GM23338 (cell line): ENCODE measurements around the gene MIOS. TPM values are rescaled to one million over a fixed set of nuclear protein-coding genes. Genes with fewer than 3 reads are reported as not detected.

Source experiments
- ATAC-seq: fragments of 200-7000 bp; cut with Tn5 transposase; 3 replicates; pipeline ENCODE4 v1.9.1; 2020
- DNase-seq: peaks from one replicate; pipeline ENCODE4 v3.0.0-alpha.2; 2015; ENCODE audit warnings: low spot score
- H2AFZ ChIP-seq: fragments of 200-600 bp; sonication (generic); 2 replicates; pipeline ENCODE4 v1.8.0; 2016; ENCODE audit warnings: antibody characterized with exemption, mild to moderate bottlenecking, moderate library complexity
- H3F3A ChIP-seq: fragments of 200-600 bp; sonication (generic); replicated peaks from 2 replicates; pipeline ENCODE4 v1.8.0; 2017; ENCODE audit warnings: antibody characterized with exemption, mixed run types, low read depth
- H3K27ac ChIP-seq: fragments of 200-600 bp; sonication (generic); 2 replicates; pipeline ENCODE4 v1.6.1; 2016; ENCODE audit warnings: low read depth
- H3K27me3 ChIP-seq: fragments of 200-600 bp; sonication (generic); 2 replicates; pipeline ENCODE4 v1.8.0; 2016; ENCODE audit warnings: mild to moderate bottlenecking, mixed run types, moderate library complexity; ENCODE audit not compliant: insufficient read depth
- H3K36me3 ChIP-seq: fragments of 200-600 bp; sonication (generic); 2 replicates; pipeline ENCODE4 v1.8.0; 2016; ENCODE audit warnings: mild to moderate bottlenecking; ENCODE audit not compliant: insufficient read depth
- H3K4me1 ChIP-seq: fragments of 200-600 bp; sonication (generic); 2 replicates; pipeline ENCODE4 v1.8.0; 2016; ENCODE audit warnings: mild to moderate bottlenecking, moderate library complexity; ENCODE audit not compliant: insufficient read depth
- H3K4me2 ChIP-seq: fragments of 200-600 bp; sonication (generic); 2 replicates; pipeline ENCODE4 v1.7.1; 2017; ENCODE audit warnings: mixed run types
- H3K4me3 ChIP-seq: fragments of 200-600 bp; sonication (generic); 2 replicates; pipeline ENCODE4 v1.6.1; 2016; ENCODE audit warnings: mixed run types
- H3K79me2 ChIP-seq: fragments of 200-600 bp; sonication (generic); replicated peaks from 2 replicates; pipeline ENCODE4 v1.8.0; 2017; ENCODE audit warnings: mild to moderate bottlenecking; ENCODE audit not compliant: insufficient read depth
- H3K9me2 ChIP-seq: fragments of 200-600 bp; sonication (generic); 2 replicates; pipeline ENCODE4 v1.8.0; 2017; ENCODE audit not compliant: insufficient read depth
- H4K20me1 ChIP-seq: fragments of 200-600 bp; sonication (generic); replicated peaks from 2 replicates; pipeline ENCODE4 v1.8.0; 2017; ENCODE audit warnings: mild to moderate bottlenecking; ENCODE audit not compliant: insufficient read depth
- H3K27ac Mint-ChIP-seq: 2 replicates; pipeline ENCODE4 v1.8.0; 2020; ENCODE audit warnings: inconsistent platforms, mild to moderate bottlenecking, moderate library complexity, mixed read lengths
- H3K27me3 Mint-ChIP-seq: 3 replicates; pipeline ENCODE4 v1.8.0; 2022; ENCODE audit warnings: low read depth, mild to moderate bottlenecking, moderate library complexity, mixed read lengths, inconsistent platforms; ENCODE audit not compliant: insufficient read depth, poor library complexity
- H3K36me3 Mint-ChIP-seq: 3 replicates; pipeline ENCODE4 v1.8.0; 2021; ENCODE audit warnings: low read depth, mild to moderate bottlenecking, inconsistent platforms, moderate library complexity, mixed read lengths
- H3K4me1 Mint-ChIP-seq: 3 replicates; pipeline ENCODE4 v1.8.0; 2020; ENCODE audit warnings: mild to moderate bottlenecking, inconsistent platforms, mixed read lengths
- H3K4me3 Mint-ChIP-seq: 3 replicates; pipeline ENCODE4 v1.8.0; 2021; ENCODE audit warnings: moderate library complexity, mild to moderate bottlenecking, inconsistent platforms, mixed read lengths
- H3K9me3 Mint-ChIP-seq: 3 replicates; pipeline ENCODE4 v1.8.0; 2020; ENCODE audit warnings: moderate library complexity, mild to moderate bottlenecking, inconsistent platforms, mixed read lengths
- CREB1 ChIP-seq: fragments of 250-450 bp; sonication (Bioruptor Pico); IDR thresholded peaks from 2 replicates; pipeline ENCODE4 v1.5.0; 2020; ENCODE audit warnings: low read depth, mild to moderate bottlenecking, moderate library complexity
- CTCF ChIP-seq, 2 experiments: fragments of 200-600 bp in 1 of 2; sonication (generic) in 1 of 2; conservative IDR thresholded peaks; 2 replicates each; pipeline versions ENCODE4 v1.5.1 to v1.6.1; 2016 to 2017; ENCODE audit warnings: antibody characterized with exemption in 2 of 2, low read depth in 2 of 2, mild to moderate bottlenecking in 2 of 2, moderate library complexity in 1 of 2
- ETS1 ChIP-seq: IDR thresholded peaks from 2 replicates; pipeline ENCODE4 v1.6.1; 2016; ENCODE audit warnings: antibody characterized with exemption
- EZH2 ChIP-seq: fragments of 200-600 bp; sonication (generic); IDR thresholded peaks from one replicate; pipeline ENCODE4 v1.8.0; 2017; ENCODE audit warnings: antibody characterized with exemption, mild to moderate bottlenecking, low read depth; ENCODE audit not compliant: unreplicated experiment
- EZH2phosphoT487 ChIP-seq: fragments of 200-600 bp; sonication (generic); IDR thresholded peaks from one replicate; pipeline ENCODE4 v1.8.1; 2018; ENCODE audit warnings: antibody characterized with exemption; ENCODE audit not compliant: unreplicated experiment
- JUNB ChIP-seq: IDR thresholded peaks from one replicate; pipeline ENCODE4 v1.6.1; 2016; ENCODE audit warnings: antibody characterized with exemption; ENCODE audit not compliant: unreplicated experiment
- NANOG ChIP-seq: IDR thresholded peaks from 2 replicates; pipeline ENCODE4 v1.6.1; 2016; ENCODE audit warnings: antibody characterized with exemption, borderline replicate concordance
- POLR2AphosphoS5 ChIP-seq: IDR thresholded peaks from 2 replicates; pipeline ENCODE4 v1.6.1; 2016; ENCODE audit warnings: antibody characterized with exemption, low read depth
- REST ChIP-seq: IDR thresholded peaks from one replicate; pipeline ENCODE4 v1.6.1; 2018; ENCODE audit warnings: antibody characterized with exemption; ENCODE audit not compliant: unreplicated experiment
- STAT1 ChIP-seq: IDR thresholded peaks from one replicate; pipeline ENCODE4 v1.6.1; 2016; ENCODE audit warnings: antibody characterized with exemption; ENCODE audit not compliant: unreplicated experiment
- ZNF114 ChIP-seq: fragments of 250-450 bp; sonication (Bioruptor Pico); IDR thresholded peaks from 2 replicates; pipeline ENCODE4 v1.5.0; 2020; ENCODE audit warnings: mild to moderate bottlenecking, moderate library complexity
- ZNF331 ChIP-seq: fragments of 250-450 bp; sonication (Bioruptor Pico); IDR thresholded peaks from 2 replicates; pipeline ENCODE4 v1.5.0; 2020; ENCODE audit warnings: low read depth, mild to moderate bottlenecking, moderate library complexity
- ZNF462 ChIP-seq: fragments of 250-450 bp; sonication (Bioruptor Pico); IDR thresholded peaks from 2 replicates; pipeline ENCODE4 v1.5.0; 2020; ENCODE audit warnings: mild to moderate bottlenecking, moderate library complexity
- polyA plus RNA-seq: library from polyadenylated mRNA; unstranded; fragments of >200 nt; fragmentation: Nextera tagmentation; extraction: Ambion mirVana; gene quantifications from 2 replicates; pipeline ENCODE4 v1.2.1, GENCODE V29; 2016
- total RNA-seq: library from RNA; depleted of rRNA; stranded (reverse); fragments of >200 nt; shearing (Covaris generic); gene quantifications from 2 replicates; pipeline ENCODE4 v1.2.3, GENCODE V29; 2014

The MIOS gene
- total and polyA plus RNA-seq, 2 experiments from 2014 or later = 13.1 to 85.7 TPM

GRCh38 chr7:7583731-7584130 is 17.0 kb downstream of the MIOS start (continued):
- TF ChIP-seq CREB1 (CRISPR knock-in tag) = no peak

GRCh38 chr7:7584653-7585052 is 18.0 kb downstream of the MIOS start:
- H3K27me3 ChIP-seq = no peaks in the 10 kb centered on the region
- peaks cover 9% of the 10 kb centered on the region for H3K4me1 Mint-ChIP-seq
- H3K9me2 ChIP-seq = no peaks in the 10 kb centered on the region
- H3K27me3 Mint-ChIP-seq = no peaks in the 10 kb centered on the region
- H3K4me2 ChIP-seq = no peak overlapping the region
- no peak overlapping the region for H3K27ac Mint-ChIP-seq
- no peaks in the 10 kb centered on the region for H3K4me1 ChIP-seq
- no peaks in the 10 kb centered on the region for H4K20me1 ChIP-seq
- no peaks in the 10 kb centered on the region for H3K9me3 Mint-ChIP-seq
- DNase-seq = no peak
- no peak overlapping the region for H3K4me3 Mint-ChIP-seq
- peaks cover 12% of the 10 kb centered on the region; the same call in 2 of the 3 replicates for H3K36me3 Mint-ChIP-seq
- no peak overlapping the region for H2AFZ ChIP-seq
- H3K79me2 ChIP-seq = peaks cover 6% of the 10 kb centered on the region; the same call in 1 of the 2 replicates
- ATAC-seq = no peak
- H3K27ac ChIP-seq = no peak overlapping the region
- no peak overlapping the region for H3K4me3 ChIP-seq
- H3F3A ChIP-seq = no peaks in the 10 kb centered on the region
- TF ChIP-seq EZH2 = no peak
- TF ChIP-seq POLR2AphosphoS5 = no peak
- no peak for TF ChIP-seq CTCF (conservative IDR thresholded peaks at IDR 0.05; ENCODE audit: low read depth in 2 of 2)
- no peak for TF ChIP-seq CREB1 (CRISPR knock-in tag)
- TF ChIP-seq JUNB = no peak
- no peak for TF ChIP-seq REST
- TF ChIP-seq ZNF331 (CRISPR knock-in tag) = no peak
- TF ChIP-seq ZNF462 (CRISPR knock-in tag) = no peak
- no peak for TF ChIP-seq STAT1
- no peak for TF ChIP-seq ZNF114 (CRISPR knock-in tag)
- no peak for TF ChIP-seq EZH2phosphoT487
- no peak for TF ChIP-seq NANOG
- no peak for TF ChIP-seq ETS1
- no peaks in the 10 kb centered on the region for H3K36me3 ChIP-seq
